ENCODE measurements around the gene PHF19. TPM values are rescaled to one million over a fixed set of nuclear protein-coding genes. Genes with fewer than 3 reads are reported as not detected.

The PHF19 gene
- total RNA-seq, 1 experiment from 2014 or later = 39.0 TPM

DNA sequence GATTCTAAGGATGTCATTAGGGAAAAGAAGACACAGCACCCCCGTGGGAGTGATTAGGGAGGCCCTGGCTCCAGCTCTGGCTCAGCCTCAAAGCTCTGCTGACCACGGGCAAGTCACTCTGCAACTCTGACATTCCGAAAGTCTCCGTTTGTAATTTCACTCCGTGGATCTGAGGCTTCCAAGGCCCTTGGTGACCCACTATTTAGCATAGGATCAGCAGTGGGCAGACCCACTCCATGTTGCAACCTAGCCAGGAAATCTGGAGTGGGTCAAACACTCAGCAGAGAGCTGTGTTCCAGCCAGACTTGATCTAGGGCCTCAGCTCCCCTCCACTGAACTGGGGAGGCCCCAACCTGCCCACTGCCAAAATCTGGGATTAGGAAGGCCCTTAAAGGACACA lies 11.8 kb downstream of the PHF19 start (continued):
- TF ChIP-seq, protein P1, sequence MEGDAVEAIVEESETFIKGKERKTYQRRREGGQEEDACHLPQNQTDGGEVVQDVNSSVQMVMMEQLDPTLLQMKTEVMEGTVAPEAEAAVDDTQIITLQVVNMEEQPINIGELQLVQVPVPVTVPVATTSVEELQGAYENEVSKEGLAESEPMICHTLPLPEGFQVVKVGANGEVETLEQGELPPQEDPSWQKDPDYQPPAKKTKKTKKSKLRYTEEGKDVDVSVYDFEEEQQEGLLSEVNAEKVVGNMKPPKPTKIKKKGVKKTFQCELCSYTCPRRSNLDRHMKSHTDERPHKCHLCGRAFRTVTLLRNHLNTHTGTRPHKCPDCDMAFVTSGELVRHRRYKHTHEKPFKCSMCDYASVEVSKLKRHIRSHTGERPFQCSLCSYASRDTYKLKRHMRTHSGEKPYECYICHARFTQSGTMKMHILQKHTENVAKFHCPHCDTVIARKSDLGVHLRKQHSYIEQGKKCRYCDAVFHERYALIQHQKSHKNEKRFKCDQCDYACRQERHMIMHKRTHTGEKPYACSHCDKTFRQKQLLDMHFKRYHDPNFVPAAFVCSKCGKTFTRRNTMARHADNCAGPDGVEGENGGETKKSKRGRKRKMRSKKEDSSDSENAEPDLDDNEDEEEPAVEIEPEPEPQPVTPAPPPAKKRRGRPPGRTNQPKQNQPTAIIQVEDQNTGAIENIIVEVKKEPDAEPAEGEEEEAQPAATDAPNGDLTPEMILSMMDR (IDR thresholded peaks at IDR 0.05) = no peak

- ChIA-PET CTCF (interaction anchor here (0.8 to 1.1 kb wide), 3 partner anchors 11 to 75 kb away, joined by 3 to 7 read pairs (median 7); no protein-coding TSS in a partner anchor), POLR2A (no interaction called here)
- no peaks in the 10 kb centered on the region for H3K9me3 Mint-ChIP-seq
- no peak overlapping the region for H3K27ac Mint-ChIP-seq
- DNase-seq (ENCODE audit: low spot score) (no peak), ATAC-seq (no peak)
- TF ChIP-seq ZSCAN18 (CRISPR knock-in tag; IDR thresholded peaks at IDR 0.05) = no peak
- TF ChIP-seq, protein P1 (IDR thresholded peaks at IDR 0.05) = no peak
- TF ChIP-seq ATF1 (CRISPR knock-in tag; IDR thresholded peaks at IDR 0.05) = no peak
- TF ChIP-seq, protein P2, sequence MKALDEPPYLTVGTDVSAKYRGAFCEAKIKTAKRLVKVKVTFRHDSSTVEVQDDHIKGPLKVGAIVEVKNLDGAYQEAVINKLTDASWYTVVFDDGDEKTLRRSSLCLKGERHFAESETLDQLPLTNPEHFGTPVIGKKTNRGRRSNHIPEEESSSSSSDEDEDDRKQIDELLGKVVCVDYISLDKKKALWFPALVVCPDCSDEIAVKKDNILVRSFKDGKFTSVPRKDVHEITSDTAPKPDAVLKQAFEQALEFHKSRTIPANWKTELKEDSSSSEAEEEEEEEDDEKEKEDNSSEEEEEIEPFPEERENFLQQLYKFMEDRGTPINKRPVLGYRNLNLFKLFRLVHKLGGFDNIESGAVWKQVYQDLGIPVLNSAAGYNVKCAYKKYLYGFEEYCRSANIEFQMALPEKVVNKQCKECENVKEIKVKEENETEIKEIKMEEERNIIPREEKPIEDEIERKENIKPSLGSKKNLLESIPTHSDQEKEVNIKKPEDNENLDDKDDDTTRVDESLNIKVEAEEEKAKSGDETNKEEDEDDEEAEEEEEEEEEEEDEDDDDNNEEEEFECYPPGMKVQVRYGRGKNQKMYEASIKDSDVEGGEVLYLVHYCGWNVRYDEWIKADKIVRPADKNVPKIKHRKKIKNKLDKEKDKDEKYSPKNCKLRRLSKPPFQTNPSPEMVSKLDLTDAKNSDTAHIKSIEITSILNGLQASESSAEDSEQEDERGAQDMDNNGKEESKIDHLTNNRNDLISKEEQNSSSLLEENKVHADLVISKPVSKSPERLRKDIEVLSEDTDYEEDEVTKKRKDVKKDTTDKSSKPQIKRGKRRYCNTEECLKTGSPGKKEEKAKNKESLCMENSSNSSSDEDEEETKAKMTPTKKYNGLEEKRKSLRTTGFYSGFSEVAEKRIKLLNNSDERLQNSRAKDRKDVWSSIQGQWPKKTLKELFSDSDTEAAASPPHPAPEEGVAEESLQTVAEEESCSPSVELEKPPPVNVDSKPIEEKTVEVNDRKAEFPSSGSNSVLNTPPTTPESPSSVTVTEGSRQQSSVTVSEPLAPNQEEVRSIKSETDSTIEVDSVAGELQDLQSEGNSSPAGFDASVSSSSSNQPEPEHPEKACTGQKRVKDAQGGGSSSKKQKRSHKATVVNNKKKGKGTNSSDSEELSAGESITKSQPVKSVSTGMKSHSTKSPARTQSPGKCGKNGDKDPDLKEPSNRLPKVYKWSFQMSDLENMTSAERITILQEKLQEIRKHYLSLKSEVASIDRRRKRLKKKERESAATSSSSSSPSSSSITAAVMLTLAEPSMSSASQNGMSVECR (CRISPR knock-in tag; IDR thresholded peaks at IDR 0.05; ENCODE audit: borderline replicate concordance) = no peak
- TF ChIP-seq ESRRA (CRISPR knock-in tag; IDR thresholded peaks at IDR 0.05; ENCODE audit: borderline replicate concordance) = no peak
- H3K4me3 Mint-ChIP-seq = no peak overlapping the region
- peaks cover 6% of the 10 kb centered on the region for H3K36me3 Mint-ChIP-seq
- no peaks in the 10 kb centered on the region for H3K27me3 Mint-ChIP-seq (ENCODE audit: low read depth)
- H3K4me1 Mint-ChIP-seq = peaks cover 14% of the 10 kb centered on the region
Measured at GRCh38 chr9:120864719-120865118, 12.3 kb downstream of the PHF19 start.

DNA sequence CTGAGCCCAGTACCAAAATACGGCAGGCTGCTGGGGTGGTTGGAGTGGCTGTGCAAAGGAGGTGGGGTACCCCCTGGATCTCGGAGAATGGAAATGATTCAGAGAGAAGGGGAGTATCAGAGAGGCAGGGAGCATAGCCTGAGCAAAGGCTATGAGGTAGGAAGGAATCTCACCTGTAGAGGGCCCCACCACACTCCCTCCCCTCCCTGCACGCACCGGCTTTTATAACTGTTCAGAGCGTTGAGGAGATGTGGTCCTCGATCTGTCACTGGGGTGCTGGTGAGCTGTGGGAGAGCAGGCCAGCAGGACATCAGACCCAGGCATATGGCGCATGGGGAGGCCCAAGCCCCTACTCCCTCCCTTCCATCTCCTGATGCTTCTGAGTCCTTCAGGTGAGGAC lies 13.2 kb downstream of the PHF19 start:
- POLR2A ChIA-PET = no interaction called here
- DNase-seq (ENCODE audit: low spot score) = no peak

More for the DNA sequence above, 13.2 kb downstream of the PHF19 start:
- peaks cover 6% of the 10 kb centered on the region for H3K36me3 Mint-ChIP-seq
- CTCF ChIA-PET = interaction anchor here (0.6 to 1.1 kb wide), 9 partner anchors 9 to 192 kb away, joined by 3 to 7 read pairs (median 4); no protein-coding TSS in a partner anchor
- no peaks in the 10 kb centered on the region for H3K27me3 Mint-ChIP-seq (ENCODE audit: low read depth)
- H3K27ac Mint-ChIP-seq = no peak overlapping the region
- H3K4me3 Mint-ChIP-seq = no peak overlapping the region
- peak; percentile 8; the same call in 1 of the 2 replicates for ATAC-seq
- H3K4me1 Mint-ChIP-seq = peaks cover 6% of the 10 kb centered on the region
- H3K9me3 Mint-ChIP-seq = no peaks in the 10 kb centered on the region
- TF ChIP-seq, protein P2 (CRISPR knock-in tag; IDR thresholded peaks at IDR 0.05; ENCODE audit: borderline replicate concordance) = no peak
- no peak for TF ChIP-seq ATF1 (CRISPR knock-in tag; IDR thresholded peaks at IDR 0.05)
- peak; percentile 32; the same call in 1 of the 2 replicates for TF ChIP-seq SMAD3 (CRISPR knock-in tag; IDR thresholded peaks at IDR 0.05; ENCODE audit: borderline replicate concordance)
- TF ChIP-seq USF2 (CRISPR knock-in tag; IDR thresholded peaks at IDR 0.05) = no peak
- TF ChIP-seq, protein P3, sequence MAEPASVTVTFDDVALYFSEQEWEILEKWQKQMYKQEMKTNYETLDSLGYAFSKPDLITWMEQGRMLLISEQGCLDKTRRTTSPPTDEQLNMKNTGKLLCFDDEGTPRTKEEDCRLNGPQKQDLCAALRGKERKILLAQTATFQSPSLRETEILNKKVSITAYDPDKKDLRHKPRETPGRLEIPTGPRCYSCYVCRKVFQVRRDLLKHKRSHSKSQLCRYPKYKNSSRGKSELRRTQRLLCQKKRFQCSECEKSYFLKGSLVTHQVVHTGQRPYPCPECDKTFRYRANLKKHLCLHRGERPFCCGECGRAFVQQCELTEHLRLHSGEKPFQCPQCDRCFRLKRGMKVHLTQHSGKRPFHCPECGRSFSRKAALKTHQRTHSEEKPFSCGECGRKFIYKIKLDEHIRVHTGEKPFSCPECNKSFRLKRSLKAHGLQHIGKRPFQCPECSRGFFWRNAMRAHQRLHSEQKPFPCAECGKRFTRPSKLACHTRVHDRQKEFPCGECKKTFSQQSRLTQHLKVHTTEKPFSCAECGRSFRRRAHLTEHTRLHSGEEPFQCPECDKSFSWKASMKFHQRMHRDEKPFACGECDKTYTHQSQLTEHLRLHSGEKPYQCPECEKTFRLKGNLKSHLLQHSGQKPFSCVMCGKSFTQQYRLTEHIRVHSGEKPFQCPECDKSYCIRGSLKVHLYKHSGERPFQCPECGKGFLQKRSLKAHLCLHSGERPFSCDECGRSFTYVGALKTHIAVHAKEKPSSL (CRISPR knock-in tag; conservative IDR thresholded peaks at IDR 0.05) = no peak
- TF ChIP-seq OVOL2 (CRISPR knock-in tag; IDR thresholded peaks at IDR 0.05; ENCODE audit: borderline replicate concordance) = no peak
- no peak for TF ChIP-seq USF1 (CRISPR knock-in tag; IDR thresholded peaks at IDR 0.05)
